GM23248 (cell line): ENCODE measurements around the gene FOSL2.

Experiments
- EZH2 ChIP-seq: fragments of 200-600 bp; sonication (generic); IDR thresholded peaks from 2 replicates; pipeline ENCODE4 v1.6.1; 2018; ENCODE audit warnings: antibody characterized with exemption, mild to moderate bottlenecking; ENCODE audit not compliant: insufficient read depth, poor library complexity, severe bottlenecking
- EZH2phosphoT487 ChIP-seq: fragments of 200-600 bp; sonication (generic); IDR thresholded peaks from 2 replicates; pipeline ENCODE4 v1.6.1; 2018; ENCODE audit warnings: antibody characterized with exemption, moderate library complexity, mild to moderate bottlenecking, low read depth; ENCODE audit not compliant: insufficient read depth

- TF ChIP-seq EZH2, result no peak
- TF ChIP-seq EZH2phosphoT487, result no peak
These were observed 55.5 kb downstream of the FOSL2 start for GRCh38 chr2:28447943-28448792.
